ENCODE data around the gene TJAP1.
"Not testable (repeated sequence)": the region's sequence is repeated elsewhere in the genome, so short reads cannot be mapped to it uniquely, and the experiment has no call there.

Gene TJAP1

DNA sequence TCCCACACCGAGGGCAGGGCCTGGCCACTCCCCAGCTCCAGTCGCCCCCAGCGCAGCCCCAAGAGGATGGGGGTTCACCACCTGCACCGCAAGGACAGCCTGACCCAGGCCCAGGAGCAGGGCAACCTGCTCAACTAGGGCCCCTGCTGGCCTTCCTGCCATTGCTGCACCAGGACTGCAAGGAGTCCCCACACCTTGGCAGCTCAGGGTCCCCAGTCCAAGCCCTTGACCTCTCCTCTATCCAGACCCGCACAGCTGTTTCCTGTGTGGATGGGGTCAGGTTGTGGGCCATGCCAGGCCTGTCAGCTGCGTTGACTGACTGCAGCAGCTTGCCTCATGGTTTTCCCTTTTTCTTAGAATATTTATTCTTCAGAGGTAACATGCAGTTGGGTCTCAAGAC, 28.3 kb downstream of the TJAP1 start:
- no peak for DNase-seq

DNA sequence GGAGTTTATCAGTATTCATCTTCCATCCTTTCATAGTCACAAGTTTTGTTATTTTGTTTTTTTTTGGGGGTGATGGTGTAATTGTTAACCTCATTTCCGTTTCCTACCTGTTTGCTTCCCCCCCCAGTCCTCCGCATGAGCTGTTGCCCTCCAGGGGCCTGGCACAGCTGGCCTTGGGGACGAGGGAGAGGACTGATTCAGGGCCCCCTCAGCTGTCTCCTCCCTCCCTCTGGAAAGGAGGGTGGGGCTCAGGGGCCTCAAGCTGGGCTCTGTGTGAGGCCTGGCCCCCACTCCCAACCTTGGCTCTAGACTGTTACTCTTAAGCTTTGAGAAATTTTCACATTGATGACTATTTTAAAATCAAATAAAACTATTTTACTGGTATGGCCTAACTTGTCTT, 28.8 kb downstream of the TJAP1 start:
- DNase-seq = no peak

DNA sequence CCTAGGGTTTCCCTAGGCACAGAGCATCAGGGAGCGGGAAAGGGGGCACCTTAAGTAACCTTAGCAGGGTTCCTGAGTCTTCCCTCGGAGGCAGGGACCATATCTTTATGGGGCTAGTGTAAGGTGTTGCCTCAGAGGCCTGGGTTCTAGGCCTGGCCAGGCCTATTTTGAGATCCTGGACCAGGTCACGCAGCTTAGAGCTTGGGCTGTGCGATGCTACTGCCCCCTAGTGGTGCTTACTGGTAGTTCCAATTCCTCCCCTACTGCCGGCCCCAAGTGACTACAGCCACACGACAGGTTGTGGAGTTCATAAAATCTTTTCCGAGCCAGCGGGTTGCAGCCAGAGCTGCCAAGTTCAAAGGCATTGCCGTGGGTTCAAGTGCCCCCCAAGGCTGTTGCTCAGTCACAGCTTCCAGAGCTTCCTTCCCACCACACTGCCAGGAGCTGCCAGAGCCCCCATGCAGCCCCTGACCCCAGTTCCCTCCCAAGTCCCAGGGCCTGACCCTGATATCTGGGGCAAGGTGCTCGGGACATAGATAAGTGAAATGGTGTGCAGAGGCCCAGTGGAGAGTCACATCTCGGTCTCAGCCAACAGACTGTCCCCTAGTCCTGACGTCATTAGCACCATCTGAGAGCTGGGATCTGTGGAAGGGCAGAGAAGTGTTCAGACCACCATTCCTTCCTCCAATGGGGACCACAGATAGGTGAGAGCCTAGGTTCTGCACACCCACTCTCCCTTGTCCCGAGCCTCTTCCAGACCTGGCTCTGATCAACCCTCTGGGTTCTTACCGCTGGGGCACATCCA, 29.5 kb downstream of the TJAP1 start:
- DNase-seq = peak; percentile 57

DNA sequence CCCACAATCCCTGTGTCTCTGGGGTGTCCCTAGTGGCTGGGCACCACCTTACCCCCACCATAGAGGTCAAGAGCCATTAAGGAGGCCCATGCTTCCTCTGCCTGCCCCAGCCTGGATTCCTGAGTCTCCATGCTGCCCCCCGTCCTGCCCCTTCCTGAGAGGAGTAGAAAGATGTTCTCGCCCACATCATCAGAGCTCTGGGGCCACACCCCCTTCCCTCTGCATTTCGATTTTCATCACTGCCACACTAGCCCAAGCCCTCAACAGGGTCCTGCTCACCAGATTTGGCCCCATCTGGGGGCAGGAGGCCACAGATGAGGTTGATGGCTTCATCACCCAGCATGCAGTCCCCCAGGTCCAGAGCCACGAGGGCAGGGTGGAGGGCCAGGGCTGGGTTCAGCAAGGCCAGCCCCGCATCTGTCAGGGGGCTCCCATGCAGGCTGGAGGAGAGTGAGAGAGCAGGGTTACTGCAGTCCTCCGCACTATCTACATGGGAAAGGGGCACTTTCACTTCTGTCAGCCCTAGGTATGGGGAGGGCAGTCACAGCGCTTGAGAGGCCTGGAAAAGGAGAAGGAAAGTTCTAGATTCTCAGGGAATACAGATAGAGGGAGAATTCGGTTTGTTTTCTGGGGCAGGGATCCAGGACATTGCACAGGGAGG, 31.2 kb downstream of the TJAP1 start:
- no peak for DNase-seq

DNA sequence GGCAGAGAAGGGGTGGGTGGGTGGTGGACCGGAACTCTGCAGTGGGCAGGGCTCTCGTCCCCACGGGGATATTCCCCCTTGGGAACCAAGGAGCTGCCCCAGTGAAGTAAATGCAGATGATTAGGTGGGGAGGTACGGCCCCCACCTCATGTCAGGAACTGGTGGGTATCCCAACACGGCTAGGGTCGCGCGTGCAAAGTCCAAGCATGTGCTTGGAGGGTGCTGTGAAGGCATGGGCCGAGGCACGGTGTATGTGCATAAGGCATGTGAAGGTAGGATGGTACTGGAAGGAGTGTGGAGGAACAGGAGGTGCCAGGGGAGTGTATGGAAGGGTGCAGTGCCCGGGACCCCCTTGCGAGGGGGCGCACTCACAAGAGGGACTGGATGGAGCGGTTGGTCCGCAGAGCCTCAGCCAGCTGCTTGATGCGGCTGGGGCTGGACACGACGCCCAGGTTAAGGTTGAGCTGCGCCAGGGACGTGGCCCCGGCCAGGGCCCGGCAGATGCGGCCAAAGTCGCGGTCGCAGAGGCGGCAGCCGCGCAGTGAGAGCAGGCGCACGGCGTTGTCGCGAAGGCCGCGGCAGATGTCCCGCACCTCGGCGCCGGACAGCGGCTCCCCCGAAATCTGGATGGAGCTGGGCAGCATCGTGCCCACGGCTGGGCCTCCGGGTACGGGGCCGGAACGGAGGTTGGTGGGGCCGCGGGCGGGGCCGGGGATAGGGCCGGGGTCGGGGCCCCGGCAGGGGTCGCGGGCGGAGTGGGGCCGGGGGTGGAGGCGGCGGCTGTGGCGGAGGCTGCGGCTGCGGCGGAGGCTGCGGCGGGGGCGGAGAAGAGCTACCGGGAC, 32.0 kb downstream of the TJAP1 start:
- DNase-seq = no peak

DNA sequence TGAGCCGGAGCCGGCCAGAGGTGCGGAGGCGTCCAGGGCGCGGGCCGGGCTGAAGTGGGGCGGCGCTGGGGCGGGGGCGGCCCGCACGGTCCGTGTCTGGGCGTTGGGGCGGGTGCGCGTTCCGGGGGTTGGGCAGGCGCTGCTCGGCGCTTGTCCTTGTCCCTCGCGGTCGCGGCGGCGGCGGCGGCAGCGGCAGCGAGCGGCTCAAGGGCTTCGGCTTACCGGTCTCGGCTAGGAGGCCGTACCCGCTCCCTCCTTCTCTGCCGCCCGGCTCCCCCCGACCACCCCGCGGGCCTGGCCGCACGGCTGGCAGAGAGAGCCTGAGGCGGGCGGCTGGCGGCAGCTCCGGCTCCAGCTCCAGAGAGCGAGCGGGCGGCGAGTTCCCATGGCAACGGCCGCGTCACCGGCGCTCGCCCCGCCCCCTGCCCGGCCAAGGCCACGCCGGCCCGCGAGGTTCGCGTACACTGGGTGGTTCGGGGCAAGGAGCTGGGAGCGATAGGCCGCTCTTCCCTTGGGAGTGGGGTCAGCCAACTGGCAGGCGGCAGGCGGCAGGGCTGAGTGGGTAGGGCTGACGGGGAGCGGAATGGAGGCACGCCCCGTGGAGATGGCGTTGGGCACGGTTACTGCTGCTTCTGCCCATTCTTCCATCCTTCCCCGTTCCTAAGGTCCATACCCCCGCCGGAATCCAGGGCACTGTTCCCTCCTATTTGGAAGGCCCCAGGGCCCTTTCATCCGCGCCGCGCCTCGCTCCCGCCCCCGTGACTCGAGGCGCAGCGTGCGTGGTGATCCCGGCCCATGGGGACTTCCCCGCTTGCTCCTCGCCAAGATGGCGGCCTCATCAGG, 32.8 kb downstream of the TJAP1 start, which contains the start of gene LRRC73:
LRRC73 (minus strand) TSS at position 363 of the 843 bp plus-strand sequence. CDS start 561 bp downstream, outside the sequence.
- peak; percentile 19 for DNase-seq

DNA sequence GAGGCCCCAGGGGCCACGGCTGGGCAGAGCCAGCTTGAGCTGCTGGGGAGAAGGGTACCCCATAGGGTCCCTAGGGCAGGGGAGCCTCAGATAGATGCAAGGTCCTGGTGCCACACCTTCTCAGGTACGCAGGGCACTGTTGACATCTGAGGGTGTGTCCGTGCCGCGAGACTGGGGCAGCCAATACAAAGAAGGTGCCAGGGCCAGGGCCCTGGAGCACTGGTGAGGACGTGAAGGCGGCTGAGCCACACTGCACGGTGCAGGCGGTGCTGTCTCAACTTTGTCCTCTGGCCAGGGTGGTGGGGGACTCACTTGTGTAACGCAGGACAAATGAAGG, 33.4 kb downstream of the TJAP1 start:
- no peak for DNase-seq

DNA sequence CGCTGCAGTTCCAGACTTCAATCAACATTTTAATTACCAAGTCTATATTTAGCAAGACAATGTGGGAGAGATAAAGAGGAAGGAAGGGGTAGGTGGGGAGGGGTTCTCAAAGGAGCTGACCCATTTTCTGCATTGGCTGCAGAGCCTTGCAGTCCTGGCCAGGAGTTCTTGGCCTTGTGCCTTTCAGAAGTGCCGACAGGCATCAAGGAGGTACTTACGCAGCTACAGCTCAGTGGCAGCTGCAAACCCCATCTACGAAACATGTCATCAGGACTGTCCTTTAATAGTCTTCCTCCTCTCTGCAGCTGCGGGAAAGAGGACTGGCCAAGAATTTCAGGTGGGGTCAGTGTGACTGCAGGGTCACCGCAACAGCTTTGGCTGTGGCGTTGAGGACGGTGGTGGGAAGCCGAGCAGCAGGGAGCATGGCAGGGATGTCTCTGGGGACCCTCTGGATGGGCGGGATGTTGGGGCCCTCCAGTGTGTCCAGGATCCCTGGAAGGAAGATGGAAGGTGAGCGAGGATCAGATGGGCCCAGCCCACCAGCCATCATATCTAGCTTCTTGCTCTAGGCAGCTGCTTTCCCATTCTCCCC, 34.5 kb downstream of the TJAP1 start:
- DNase-seq = no peak

DNA sequence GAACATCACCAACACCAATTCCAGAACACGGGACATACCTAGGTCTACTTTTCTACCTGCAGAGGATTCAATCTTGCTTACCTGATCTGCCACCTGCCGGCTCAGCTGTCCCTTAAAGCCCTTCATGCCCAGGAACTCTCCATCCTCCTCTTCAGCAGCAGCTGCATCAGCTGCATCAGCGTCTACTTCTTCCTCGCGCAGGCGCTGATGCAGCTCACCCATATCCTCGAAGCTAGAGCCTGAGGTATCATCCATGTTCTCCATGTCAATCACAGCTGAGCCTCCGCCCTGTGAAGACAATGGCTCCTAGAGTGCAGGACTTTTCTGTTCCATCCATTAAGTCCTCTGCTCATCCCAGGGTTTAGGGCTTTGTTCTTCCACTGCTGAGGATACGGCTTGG, 38.4 kb downstream of the TJAP1 start:
- DNase-seq = no peak

DNA sequence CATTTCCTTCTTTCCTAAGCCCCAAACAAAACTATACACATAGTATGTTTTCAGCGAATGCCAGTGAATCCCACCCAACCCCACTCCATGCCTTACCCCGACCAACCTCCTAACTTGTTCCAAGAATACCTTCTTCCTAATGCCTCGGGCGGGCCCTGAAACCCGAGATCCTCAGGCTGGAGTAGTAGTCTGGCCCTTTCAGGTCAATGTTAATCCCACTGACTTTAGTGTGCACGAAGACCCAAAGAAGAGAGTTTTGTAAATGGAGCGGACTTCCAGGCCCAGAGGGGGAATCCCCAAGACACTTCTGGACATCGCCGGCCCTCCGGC, 39.0 kb downstream of the TJAP1 start:
- DNase-seq = no peak

DNA sequence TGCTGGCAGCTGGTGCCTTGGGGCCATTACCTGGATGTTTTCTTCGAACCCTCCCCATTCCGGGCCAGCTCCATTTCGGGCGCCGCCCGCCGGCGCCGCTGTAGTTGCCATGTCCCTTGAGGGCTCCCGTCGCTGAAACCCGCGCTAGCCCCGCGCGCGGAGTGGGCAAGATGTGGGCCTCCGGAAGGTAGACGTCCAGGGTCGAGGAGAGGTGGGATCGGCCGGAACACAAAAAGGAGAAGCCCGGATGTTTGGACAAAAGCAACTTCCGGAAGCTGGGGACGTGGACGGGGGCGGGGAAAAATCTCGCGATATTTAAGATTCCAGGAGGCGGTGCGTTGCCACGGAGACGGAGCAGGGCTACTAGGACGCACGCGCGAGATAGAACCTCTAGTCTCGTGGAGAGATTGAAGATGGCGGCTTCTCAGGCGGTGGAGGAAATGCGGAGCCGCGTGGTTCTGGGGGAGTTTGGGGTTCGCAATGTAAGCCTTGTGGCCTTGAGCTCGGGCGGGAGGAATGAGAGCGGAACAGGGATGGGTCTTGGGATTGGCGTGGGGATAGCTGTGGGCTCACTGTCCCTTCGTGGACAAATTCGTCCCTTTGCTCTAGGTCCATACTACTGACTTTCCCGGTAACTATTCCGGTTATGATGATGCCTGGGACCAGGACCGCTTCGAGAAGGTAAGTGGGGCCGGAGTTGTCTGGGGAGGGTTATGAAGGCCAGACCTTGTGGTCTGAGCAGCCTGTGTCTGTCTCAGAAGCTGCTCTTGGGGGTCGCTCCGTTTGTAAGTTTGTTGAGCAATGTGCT, 39.5 kb downstream of the TJAP1 start, which contains the start of the genes POLR1C and YIPF3:
POLR1C (plus strand) TSS at position 393 of the 808 bp plus-strand sequence; CDS start at position 414, 21 bp downstream.
YIPF3 (minus strand) TSS at position 230 of the 808 bp plus-strand sequence; CDS start at position 111, 119 bp downstream.
- peak; percentile 94 for DNase-seq

DNA sequence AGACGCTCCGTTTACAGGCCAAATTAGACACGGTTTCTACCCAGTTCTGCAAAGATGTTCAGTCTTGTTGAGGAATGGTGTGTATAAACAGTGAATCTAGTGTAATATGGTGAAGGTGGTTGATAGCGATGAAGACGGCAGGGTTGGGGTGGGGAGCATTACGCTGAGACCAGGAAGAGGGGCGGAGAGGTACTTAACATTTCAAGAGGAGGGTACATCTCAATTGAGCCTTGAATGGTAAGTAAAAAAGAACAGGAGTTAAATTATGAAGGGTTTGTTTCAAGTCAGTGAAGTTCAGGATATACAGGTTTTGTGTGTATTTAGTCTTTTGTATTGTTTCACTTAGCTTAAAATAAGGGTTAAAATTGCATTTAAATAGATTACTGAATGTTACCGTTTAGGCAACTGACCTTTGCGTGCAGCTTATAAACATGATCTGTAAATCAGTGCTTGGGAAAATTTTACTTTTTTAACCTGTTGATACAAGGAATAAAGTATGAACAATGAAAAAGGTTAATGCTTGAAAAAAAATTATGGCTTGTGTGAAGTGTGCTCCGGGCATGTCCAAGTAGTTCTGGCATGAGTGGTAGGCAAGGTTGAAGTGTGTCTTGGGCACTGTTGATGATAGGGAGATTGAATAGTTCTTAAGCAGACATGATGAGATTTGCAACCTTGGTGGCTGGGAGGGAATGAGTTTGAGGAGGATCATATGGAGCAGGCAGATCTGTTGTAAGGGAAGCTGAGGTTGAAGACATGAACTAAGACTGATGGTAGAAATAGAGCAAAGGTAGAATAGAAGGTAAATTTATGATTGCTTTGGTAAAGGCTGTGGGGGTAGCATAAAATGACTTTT, 40.4 kb downstream of the TJAP1 start:
- no peak for DNase-seq

DNA sequence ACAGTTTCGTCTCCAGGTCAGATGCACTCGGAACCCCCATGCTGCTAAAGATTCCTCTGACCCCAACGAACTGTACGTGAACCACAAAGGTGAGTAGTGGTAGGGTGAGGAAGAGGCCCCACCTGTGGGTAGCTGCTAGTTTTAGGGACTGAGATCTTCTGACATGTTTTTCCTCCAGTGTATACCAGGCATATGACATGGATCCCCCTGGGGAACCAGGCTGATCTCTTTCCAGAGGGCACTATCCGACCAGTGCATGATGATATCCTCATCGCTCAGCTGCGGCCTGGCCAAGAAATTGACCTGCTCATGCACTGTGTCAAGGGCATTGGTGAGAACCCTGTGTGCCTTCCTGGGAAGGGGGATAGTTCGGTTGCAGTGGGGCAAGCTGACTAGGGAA, 42.7 kb downstream of the TJAP1 start:
- no peak for DNase-seq

DNA sequence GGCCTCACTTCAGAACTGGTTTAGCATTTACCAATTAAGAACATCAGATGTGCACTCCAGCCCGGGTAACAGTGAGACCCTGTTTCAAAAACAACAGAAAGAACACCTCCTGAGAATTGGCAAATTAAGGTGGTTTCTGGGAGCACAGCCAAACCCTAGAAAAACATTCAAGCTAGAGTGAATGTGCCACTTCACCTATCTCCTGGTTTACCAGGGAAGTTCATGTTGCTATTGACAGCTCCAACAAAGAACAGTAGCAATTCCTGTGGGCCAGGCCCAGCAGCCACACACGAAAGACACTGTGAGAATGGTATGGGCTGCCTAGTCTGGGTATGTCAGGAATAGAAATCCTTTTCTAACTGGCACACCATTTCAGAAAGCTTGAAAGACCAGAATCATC, 44.5 kb downstream of the TJAP1 start:
- no peak for DNase-seq

DNA sequence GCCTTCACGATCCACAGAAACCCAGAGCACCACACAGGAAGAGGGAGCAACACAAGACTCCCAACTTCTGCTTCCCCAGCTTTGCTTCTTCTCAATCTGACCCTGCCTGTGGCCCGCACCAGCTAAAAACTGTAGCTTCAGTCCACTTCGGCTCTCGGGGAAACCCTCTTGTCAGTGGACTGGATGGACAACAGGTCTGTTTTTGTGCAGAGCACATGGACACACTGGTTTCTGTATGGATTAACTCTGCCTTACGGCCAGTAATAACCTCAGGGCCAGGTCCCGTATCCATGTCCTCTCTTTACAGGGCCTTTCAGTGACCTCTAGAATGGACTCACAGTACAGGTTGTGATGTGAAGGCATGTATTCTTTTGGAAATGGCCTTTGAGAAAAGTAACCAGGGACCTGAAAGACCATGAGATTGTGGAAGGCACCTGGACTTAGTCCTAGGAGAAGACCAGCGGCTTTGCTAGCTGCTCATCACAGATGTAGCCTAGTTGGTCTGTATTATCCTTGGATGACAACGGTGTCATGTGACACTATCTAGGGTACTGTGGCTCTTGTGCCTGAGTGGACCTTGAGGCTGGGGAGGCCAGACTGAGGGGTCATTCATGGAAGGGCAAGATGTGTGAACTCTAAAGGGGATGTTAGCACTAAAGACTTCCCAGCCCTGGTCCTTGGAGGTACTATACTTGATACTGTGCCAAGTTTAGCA, 45.3 kb downstream of the TJAP1 start:
- DNase-seq = no peak

DNA sequence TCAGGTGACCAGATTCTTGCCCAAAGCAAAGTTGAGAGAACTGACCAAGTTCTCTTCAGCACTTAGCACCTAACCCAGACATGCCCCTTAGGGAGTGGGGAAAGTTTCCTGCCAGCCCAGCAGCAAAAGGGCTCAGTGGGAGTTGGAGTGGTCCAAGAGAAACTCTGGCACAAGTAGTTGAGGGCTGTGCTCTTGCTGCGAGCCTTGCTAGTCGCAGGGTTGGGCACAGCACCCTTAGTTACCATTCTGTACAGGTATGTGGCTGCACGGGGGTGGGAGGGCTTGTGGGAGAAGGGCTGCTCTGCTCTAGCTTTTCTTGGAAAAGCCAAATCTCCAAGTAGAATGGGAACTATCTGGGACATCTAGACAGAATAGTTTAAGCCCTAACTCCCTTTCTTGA, 45.9 kb downstream of the TJAP1 start:
- no peak for DNase-seq

DNA sequence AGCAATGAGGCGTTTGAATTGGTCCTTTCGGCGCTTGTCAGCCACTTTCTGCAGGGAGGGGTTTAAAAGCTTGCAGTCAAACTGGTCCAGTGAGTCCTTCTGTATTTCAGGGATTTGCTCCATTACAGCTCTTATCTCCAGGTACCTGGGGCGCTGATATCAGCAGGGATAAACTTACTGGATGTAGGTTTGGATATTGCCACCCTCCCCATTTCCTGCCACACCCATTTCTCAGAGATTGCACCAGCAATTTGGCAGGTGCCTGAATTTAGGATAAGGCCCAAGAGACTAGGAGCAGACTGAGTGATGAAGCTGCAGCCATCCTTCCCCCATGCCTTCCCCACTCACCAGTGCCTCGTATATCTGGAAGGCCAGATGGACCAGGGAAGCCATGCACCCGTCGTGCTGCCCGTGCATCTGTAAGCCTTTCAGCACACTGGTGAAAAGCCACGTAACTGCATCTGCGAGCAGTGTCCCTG, 47.2 kb downstream of the TJAP1 start:
- DNase-seq = no peak

DNA sequence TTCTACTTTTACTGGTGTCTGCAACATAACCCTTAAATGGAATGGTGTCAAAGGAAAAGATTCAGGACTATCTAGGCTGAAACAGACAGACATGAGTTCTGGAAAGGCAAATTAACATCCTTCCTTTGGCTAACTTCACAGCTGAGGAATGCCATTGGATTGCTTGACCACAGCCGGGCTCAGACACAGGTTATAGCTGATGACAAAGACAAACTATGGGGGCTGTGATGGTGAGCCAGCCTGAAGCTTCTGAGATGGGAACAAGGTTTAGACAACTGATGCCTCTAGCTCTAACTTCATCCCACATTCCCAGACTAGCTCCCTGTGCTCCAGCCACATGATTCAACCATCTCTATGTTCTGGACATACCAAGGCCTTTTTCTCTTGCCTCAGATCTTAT, 54.8 kb downstream of the TJAP1 start:
- DNase-seq = no peak

DNA sequence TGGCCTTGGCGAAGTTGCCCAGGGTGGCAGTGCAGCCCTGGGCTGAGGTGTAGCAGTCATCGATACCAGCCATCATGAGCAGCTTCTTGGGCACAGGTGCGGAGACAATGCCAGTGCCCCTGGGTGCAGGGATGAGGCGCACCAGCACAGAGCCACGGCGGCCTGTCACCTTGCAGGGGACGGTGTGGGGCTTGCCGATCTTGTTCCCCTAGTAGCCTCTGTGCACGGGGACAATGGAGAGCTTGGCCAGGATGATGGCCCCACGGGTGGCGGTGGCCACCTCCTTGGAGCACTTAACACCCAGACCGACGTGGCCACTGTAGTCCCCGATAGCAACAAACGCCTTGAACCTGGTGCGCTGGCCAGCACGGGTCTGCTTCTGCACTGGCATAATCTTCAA, 61.6 kb downstream of the TJAP1 start:
- not testable (repeated sequence) for DNase-seq

Data from KG1 (cell line).